Mesenchymal stem cell (in vitro differentiated cells and primary cell): Measurements from ENCODE around the gene SLC35G4.
"Not testable (repeated sequence)": the region's sequence is repeated elsewhere in the genome, so short reads cannot be mapped to it uniquely, and the experiment has no call there.

Experiments
- DNase-seq: peaks from one replicate; pipeline ENCODE4 v3.0.0-alpha.2; 2013
- H2AFZ ChIP-seq: one replicate; pipeline ENCODE4 v1.6.1; 2013; ENCODE audit warnings: low read depth, mild to moderate bottlenecking, control low read depth, inconsistent platforms, low read length, moderate library complexity
- H2AK5ac ChIP-seq: 2 replicates; pipeline ENCODE4 v1.6.1; 2013; ENCODE audit warnings: low read length, moderate library complexity, mild to moderate bottlenecking, inconsistent platforms; ENCODE audit not compliant: severe bottlenecking
- H2BK120ac ChIP-seq: one replicate; pipeline ENCODE4 v1.6.1; 2013; ENCODE audit warnings: low read depth, mild to moderate bottlenecking, inconsistent platforms, low read length, moderate library complexity
- H2BK12ac ChIP-seq, 2 experiments: one replicate each; pipeline ENCODE4 v1.6.1; 2013; ENCODE audit warnings: inconsistent platforms in 2 of 2, low read length in 2 of 2, mild to moderate bottlenecking in 2 of 2, moderate library complexity in 2 of 2, control low read depth in 1 of 2
- H2BK15ac ChIP-seq: one replicate; pipeline ENCODE4 v1.6.1; 2013; ENCODE audit warnings: mild to moderate bottlenecking, low read depth, inconsistent platforms; ENCODE audit not compliant: poor library complexity, severe bottlenecking
- H2BK5ac ChIP-seq: 2 replicates; pipeline ENCODE4 v1.6.1; 2013; ENCODE audit warnings: low read depth, mild to moderate bottlenecking, low read length, control low read depth, inconsistent platforms; ENCODE audit not compliant: poor library complexity, severe bottlenecking
- H3K14ac ChIP-seq, 2 experiments: one replicate each; pipeline ENCODE4 v1.6.1; 2013; ENCODE audit warnings: inconsistent platforms in 2 of 2, low read length in 2 of 2, control low read depth in 1 of 2, mild to moderate bottlenecking in 1 of 2, moderate library complexity in 1 of 2
- H3K18ac ChIP-seq, 2 experiments: one replicate each; pipeline ENCODE4 v1.6.1; 2013; ENCODE audit warnings: inconsistent platforms in 2 of 2, low read length in 2 of 2, control low read depth in 1 of 2, low read depth in 1 of 2, mild to moderate bottlenecking in 1 of 2
- H3K23ac ChIP-seq, 2 experiments: one replicate each; pipeline ENCODE4 v1.6.1; 2013; ENCODE audit warnings: inconsistent platforms in 2 of 2, low read length in 2 of 2, mild to moderate bottlenecking in 2 of 2, moderate library complexity in 2 of 2, control low read depth in 1 of 2
- H3K27ac ChIP-seq: 2 replicates; pipeline ENCODE4 v1.5.1; 2013; ENCODE audit warnings: mild to moderate bottlenecking, moderate library complexity, low read length, control low read depth, inconsistent platforms; ENCODE audit not compliant: poor library complexity, severe bottlenecking
- H3K27me3 ChIP-seq, 2 experiments: 2 replicates each; pipeline versions ENCODE4 v1.6.1 to v1.7.0; 2013; ENCODE audit warnings: low read length in 2 of 2, mild to moderate bottlenecking in 2 of 2, moderate library complexity in 2 of 2, control low read depth in 1 of 2, inconsistent platforms in 1 of 2; ENCODE audit not compliant: control insufficient read depth in 1 of 2, insufficient read depth in 1 of 2
- H3K36me3 ChIP-seq, 2 experiments: 2 replicates each; pipeline versions ENCODE4 v1.6.1 to v1.7.0; 2013; ENCODE audit warnings: low read length in 2 of 2, control low read depth in 1 of 2, inconsistent platforms in 1 of 2, low read depth in 1 of 2, mild to moderate bottlenecking in 1 of 2; ENCODE audit not compliant: insufficient read depth in 2 of 2, control insufficient read depth in 1 of 2
- H3K4ac ChIP-seq, 2 experiments: one replicate each; pipeline ENCODE4 v1.6.1; 2013; ENCODE audit warnings: inconsistent platforms in 2 of 2, low read length in 2 of 2, mild to moderate bottlenecking in 2 of 2, moderate library complexity in 2 of 2, control low read depth in 1 of 2, low read depth in 1 of 2
- H3K4me1 ChIP-seq: 2 replicates; pipeline ENCODE4 v1.6.1; 2013; ENCODE audit warnings: low read depth, low read length, control low read depth; ENCODE audit not compliant: control insufficient read depth, insufficient read depth
- H3K4me2 ChIP-seq: 2 replicates; pipeline ENCODE4 v1.6.1; 2013; ENCODE audit warnings: low read length, mild to moderate bottlenecking, inconsistent platforms; ENCODE audit not compliant: poor library complexity, severe bottlenecking
- H3K4me3 ChIP-seq, 2 experiments: 2 replicates each; pipeline versions ENCODE4 v1.5.1 to v1.7.0; 2013; ENCODE audit warnings: low read length in 2 of 2, mild to moderate bottlenecking in 2 of 2, control low read depth in 1 of 2, low read depth in 1 of 2; ENCODE audit not compliant: insufficient read depth in 1 of 2
- H3K79me1 ChIP-seq: replicated peaks from 2 replicates; pipeline ENCODE4 v1.6.1; 2013; ENCODE audit warnings: mild to moderate bottlenecking, control low read depth, low read length, inconsistent platforms; ENCODE audit not compliant: poor library complexity, severe bottlenecking
- H3K9ac ChIP-seq: 2 replicates; pipeline ENCODE4 v1.7.0; 2013; ENCODE audit warnings: mild to moderate bottlenecking, low read length, moderate library complexity
- H3K9me3 ChIP-seq: 2 replicates; pipeline ENCODE4 v1.7.0; 2013; ENCODE audit warnings: mild to moderate bottlenecking, low read length; ENCODE audit not compliant: control insufficient read depth
- H4K8ac ChIP-seq: one replicate; pipeline ENCODE4 v1.6.1; 2013; ENCODE audit warnings: inconsistent platforms, mild to moderate bottlenecking, low read length, moderate library complexity
- H4K91ac ChIP-seq: one replicate; pipeline ENCODE4 v1.6.1; 2013; ENCODE audit warnings: mild to moderate bottlenecking, low read length, inconsistent platforms
- WGBS: methylation state at CpG from one replicate; pipeline ENCODE4 v1.1.7; 2013; ENCODE audit warnings: mixed read lengths; 5-methylcytosine and 5-hydroxymethylcytosine counted together

Gene SLC35G4

DNA sequence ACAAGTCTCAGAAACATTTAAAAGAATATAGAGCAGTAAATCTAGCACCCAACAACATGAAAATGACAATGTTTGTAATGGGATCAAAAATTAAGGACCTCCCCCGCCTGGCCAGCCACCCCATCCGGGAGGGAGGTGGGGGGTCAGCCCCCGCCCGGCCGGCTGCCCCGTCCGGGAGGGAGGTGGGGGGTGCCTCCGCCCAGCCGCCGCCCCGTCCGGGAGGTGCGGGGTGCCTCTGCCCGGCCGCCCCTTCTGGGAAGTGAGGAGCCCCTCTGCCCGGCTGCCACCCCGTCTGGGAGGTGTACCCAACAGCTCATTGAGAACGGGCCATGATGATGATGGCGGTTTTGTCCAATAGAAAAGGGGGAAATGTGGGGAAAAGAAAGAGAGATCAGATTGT, 778 bp upstream of the SLC35G4 start:
- H4K91ac ChIP-seq, H3K4ac ChIP-seq, H2BK12ac ChIP-seq, H3K79me1 ChIP-seq, H2BK5ac ChIP-seq, H3K27ac ChIP-seq, H3K9me3 ChIP-seq, H2AK5ac ChIP-seq, H3K14ac ChIP-seq, H3K27me3 ChIP-seq, H3K23ac ChIP-seq, H3K18ac ChIP-seq, H2BK15ac ChIP-seq, H3K4me2 ChIP-seq, DNase-seq, H2AFZ ChIP-seq, H3K36me3 ChIP-seq, H3K4me3 ChIP-seq, H2BK120ac ChIP-seq, H3K9ac ChIP-seq, H4K8ac ChIP-seq, H3K4me1 ChIP-seq: not testable (repeated sequence)
- WGBS = 67% methylated on average over 6 of the region's 19 CpGs

DNA sequence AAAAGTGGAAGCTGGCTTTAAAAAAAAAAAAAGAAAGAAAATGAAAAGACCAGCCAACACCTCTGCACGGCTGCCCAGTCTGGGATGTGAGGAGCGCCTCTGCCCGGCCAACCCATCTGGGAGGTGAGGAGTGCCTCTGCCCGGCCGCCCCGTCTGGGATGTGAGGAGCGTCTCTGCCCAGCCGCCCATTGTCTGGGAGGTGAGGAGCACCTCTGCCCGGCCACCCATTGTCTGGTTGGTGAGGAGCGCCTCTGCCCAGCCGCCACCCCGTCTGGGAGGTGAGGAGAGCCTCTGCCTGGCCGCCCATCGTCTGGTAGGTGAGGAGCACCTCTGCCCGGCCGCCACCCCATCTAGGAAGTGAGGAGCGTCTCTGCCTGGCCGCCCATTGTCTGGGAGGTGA, 3.7 kb downstream of the SLC35G4 start:
- WGBS = 87% methylated on average over 18 of the region's 18 CpGs
- not testable (repeated sequence) for H3K9me3 ChIP-seq, H2BK5ac ChIP-seq, H3K27ac ChIP-seq, H3K4me2 ChIP-seq, H4K8ac ChIP-seq, H2AK5ac ChIP-seq, H2AFZ ChIP-seq, H3K4ac ChIP-seq, H3K18ac ChIP-seq, H2BK120ac ChIP-seq, H2BK15ac ChIP-seq, H3K79me1 ChIP-seq, H3K14ac ChIP-seq, H3K4me1 ChIP-seq, H2BK12ac ChIP-seq, H3K9ac ChIP-seq, H3K4me3 ChIP-seq, H3K23ac ChIP-seq, H3K27me3 ChIP-seq, H4K91ac ChIP-seq, H3K36me3 ChIP-seq, DNase-seq

DNA sequence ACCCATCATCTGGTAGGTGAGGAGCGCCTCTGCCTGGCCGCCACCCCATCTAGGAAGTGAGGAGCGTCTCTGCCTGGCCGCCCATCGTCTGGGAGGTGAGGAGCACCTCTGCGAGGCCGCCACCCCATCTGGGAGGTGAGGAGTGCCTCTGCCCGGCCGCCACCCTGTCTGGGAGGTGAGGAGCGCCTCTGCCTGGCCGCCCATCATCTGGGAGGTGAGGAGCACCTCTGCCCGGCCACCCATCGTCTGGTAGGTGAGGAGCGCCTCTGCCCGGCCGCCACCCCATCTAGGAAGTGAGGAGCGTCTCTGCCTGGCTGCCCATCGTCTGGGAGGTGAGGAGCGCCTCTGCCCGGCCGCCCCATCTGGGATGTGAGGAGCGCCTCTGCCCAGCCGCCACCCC, 4.2 kb downstream of the SLC35G4 start:
- not testable (repeated sequence) for H3K4me3 ChIP-seq, H3K18ac ChIP-seq, DNase-seq, H3K14ac ChIP-seq, H2BK12ac ChIP-seq, H4K91ac ChIP-seq, H2AFZ ChIP-seq, H2BK15ac ChIP-seq, H2BK5ac ChIP-seq, H3K36me3 ChIP-seq, H3K79me1 ChIP-seq, H4K8ac ChIP-seq, H2BK120ac ChIP-seq, H2AK5ac ChIP-seq, H3K4me1 ChIP-seq, H3K9me3 ChIP-seq, H3K27me3 ChIP-seq, H3K27ac ChIP-seq, H3K4ac ChIP-seq, H3K4me2 ChIP-seq, H3K9ac ChIP-seq, H3K23ac ChIP-seq
- WGBS = 92% methylated on average over 19 of the region's 23 CpGs

DNA sequence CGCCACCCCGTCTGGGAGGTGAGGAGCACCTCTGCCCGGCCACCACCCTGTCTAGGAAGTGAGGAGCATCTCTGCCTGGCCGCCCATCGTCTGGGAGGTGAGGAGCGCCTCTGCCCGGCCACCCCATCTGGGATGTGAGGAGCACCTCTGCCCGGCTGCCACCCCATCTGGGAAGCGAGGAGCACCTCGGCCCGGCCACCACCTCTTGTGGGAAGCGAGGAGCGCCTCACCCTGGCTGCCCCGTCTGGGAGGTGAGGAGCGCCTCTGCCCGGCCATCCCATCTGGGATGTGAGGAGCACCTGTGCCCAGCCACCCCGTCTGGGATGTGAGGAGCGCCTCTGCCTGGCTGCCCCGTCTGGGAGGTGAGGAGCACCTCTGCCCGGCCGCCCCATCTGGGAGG, 4.6 kb downstream of the SLC35G4 start:
- not testable (repeated sequence) for H2AK5ac ChIP-seq, H2BK15ac ChIP-seq, H2BK120ac ChIP-seq, H3K27me3 ChIP-seq, H3K18ac ChIP-seq, H2BK5ac ChIP-seq, H3K27ac ChIP-seq, H3K9ac ChIP-seq, H4K91ac ChIP-seq, H2AFZ ChIP-seq, H3K9me3 ChIP-seq, H2BK12ac ChIP-seq, DNase-seq, H3K4me3 ChIP-seq, H3K4me1 ChIP-seq, H4K8ac ChIP-seq, H3K36me3 ChIP-seq, H3K23ac ChIP-seq, H3K14ac ChIP-seq, H3K4me2 ChIP-seq, H3K4ac ChIP-seq, H3K79me1 ChIP-seq
- 85% methylated on average over 18 of the region's 21 CpGs for WGBS
